Pancreas (tissue), 10 donors: Measurements from ENCODE around the gene GRID1. TPM values are rescaled to one million over a fixed set of nuclear protein-coding genes. Genes with fewer than 3 reads are reported as not detected.

Source experiments
- ATAC-seq, 4 donors: fragments of 200-7000 bp; cut with Tn5 transposase; one replicate each; pipeline versions ENCODE4 v1.8.0 to v1.9.1; 2020; ENCODE audit warnings: mild to moderate bottlenecking in 4 of 4, moderate library complexity in 4 of 4
- DNase-seq, 6 donors: peaks; one replicate each; pipeline ENCODE4 v3.0.0-alpha.2; 2020
- FAIRE-seq: peaks from 2 replicates; lab custom pipeline; 2012; peaks lifted over from hg19 to GRCh38; lab: Jason Lieb, UNC
- H3K27ac ChIP-seq, 4 donors: fragments of 200-600 bp; sonication (generic); 1 replicate in 3 of 4; 2 replicates in 1 of 4; pipeline versions ENCODE4 v1.5.0 to v1.8.0; 2020
- H3K27me3 ChIP-seq, 4 donors: fragments of 200-600 bp; one replicate each; pipeline ENCODE4 v1.8.0; 2021
- H3K36me3 ChIP-seq, 3 donors: fragments of 200-600 bp; sonication (generic) in 1 of 3; one replicate each; pipeline versions ENCODE4 v1.5.0 to v1.8.0; 2020 to 2021
- H3K4me1 ChIP-seq, 3 donors: fragments of 200-600 bp; one replicate each; pipeline ENCODE4 v1.8.0; 2021
- H3K4me3 ChIP-seq, 4 donors: fragments of 200-600 bp; sonication (generic) in 2 of 4; one replicate each; pipeline versions ENCODE4 v1.5.0 to v1.8.0; 2020 to 2021
- H3K9me3 ChIP-seq, 4 donors: fragments of 200-600 bp; one replicate each; pipeline ENCODE4 v1.8.0; 2021
- CTCF ChIP-seq, 4 donors: fragments of 200-600 bp; sonication (generic) in 3 of 4; IDR thresholded peaks; one replicate each; pipeline versions ENCODE4 v1.5.0 to v1.8.0; 2021; ENCODE audit warnings: antibody characterized with exemption in 4 of 4
- WGBS, 2 donors: extraction: QIAGEN DNeasy Blood & Tissue Kit; methylation state at CpG; one replicate each; pipeline ENCODE4 v1.1.7; 2013; 5-methylcytosine and 5-hydroxymethylcytosine counted together
- intact Hi-C, 3 donors: fragments of 100-400 bp; cut with DNase I; formaldehyde crosslinking; loops; one replicate each; pipeline versions ENCODE4 v1.11.1 to v1.14.2; 2022
- polyA plus RNA-seq, 2 donors: library from polyadenylated mRNA; stranded (reverse); fragments of 200-250 nt; gene quantifications; one replicate each; pipeline ENCODE4 v1.2.3, GENCODE V29; 2013
- total RNA-seq, 6 donors: library from RNA; stranded (reverse); fragmentation: NEBNext Ultra II Directional in 4 of 6; extraction: Animal tissue kit (Norgen Biotek cat#: 25700) in 4 of 6; gene quantifications; one replicate each; pipeline versions ENCODE4 v1.2.1 to v1.2.4, GENCODE V29; 2021 to 2023
- donor health status: healthy with polysubstance abuse.
- donor health status: DM: no; HTN: no; CAD: no; lungs with moderate emphysema.
- donor health status: DM: no; HTN: no; CAD: no.
- donor health status: control.
- donor health status: control.
- donor health status: Bipolar disorder and iron deficiency.
- donor health status: DM: yes; HTN: yes; CAD: no.
- donor health status: DM: no; HTN: no; CAD: no.
- donor health status: DM: no; HTN: no; CAD: no.
- donor health status: DM: yes; HTN: yes; CAD: no.

Gene GRID1
- total and polyA plus RNA-seq, 8 donors = 0.05 to 1.5 (median 0.91) TPM

GRCh38 chr10:86121200-86121599 is 245.4 kb downstream of the GRID1 start:
- no peaks in the 10 kb centered on the region for H3K27me3 ChIP-seq
- FAIRE-seq (no peak), DNase-seq (no peak), ATAC-seq (no peak)
- intact Hi-C loops = no loop called here
- no peaks in the 10 kb centered on the region for H3K36me3 ChIP-seq
- no peak for TF ChIP-seq CTCF (IDR thresholded peaks at IDR 0.05)
- H3K9me3 ChIP-seq = no peaks in the 10 kb centered on the region
- H3K4me1 ChIP-seq = no peaks in the 10 kb centered on the region
- WGBS, 2 donors = 86 to 96% methylated on average over 1 of the region's 1 CpG
- H3K27ac ChIP-seq = no peak overlapping the region
- no peak overlapping the region for H3K4me3 ChIP-seq

- no peak for TF ChIP-seq CTCF (IDR thresholded peaks at IDR 0.05)
- Histone ChIP-seq H3K27ac (no peak overlapping the region), H3K36me3 (no peaks in the 10 kb centered on the region), H3K4me1 (no peaks in the 10 kb centered on the region), H3K27me3 (no peaks in the 10 kb centered on the region), H3K4me3 (no peak overlapping the region), H3K9me3 (no peaks in the 10 kb centered on the region)
- no peak for FAIRE-seq
- DNase-seq = no peak
- intact Hi-C loops = no loop called here
- ATAC-seq = no peak
Observed at GRCh38 chr10:86117051-86117450, 249.5 kb downstream of the GRID1 start.

GRCh38 chr10:86113983-86114382 is 252.6 kb downstream of the GRID1 start:
- ATAC-seq (no peak), DNase-seq (no peak), FAIRE-seq (no peak)
- Histone ChIP-seq H3K27me3 (no peaks in the 10 kb centered on the region), H3K36me3 (no peaks in the 10 kb centered on the region), H3K4me1 (no peaks in the 10 kb centered on the region), H3K27ac (no peak overlapping the region), H3K4me3 (no peak overlapping the region), H3K9me3 (no peaks in the 10 kb centered on the region)
- TF ChIP-seq CTCF (IDR thresholded peaks at IDR 0.05) = no peak
- WGBS, 2 donors = 52 to 57% methylated on average over 3 of the region's 3 CpGs
- intact Hi-C loops = no loop called here

GRCh38 chr10:86113501-86113900 is 253.1 kb downstream of the GRID1 start:
- no peaks in the 10 kb centered on the region for H3K9me3 ChIP-seq
- no peaks in the 10 kb centered on the region for H3K4me1 ChIP-seq
- WGBS, 2 donors = 78 to 86% methylated on average over 4 of the region's 4 CpGs
- no peaks in the 10 kb centered on the region for H3K36me3 ChIP-seq
- intact Hi-C loops = no loop called here
- H3K27ac ChIP-seq = no peak overlapping the region
- no peaks in the 10 kb centered on the region for H3K27me3 ChIP-seq
- no peak for TF ChIP-seq CTCF (IDR thresholded peaks at IDR 0.05)
- DNase-seq (no peak), FAIRE-seq (no peak), ATAC-seq (no peak)
- no peak overlapping the region for H3K4me3 ChIP-seq

GRCh38 chr10:86113044-86113443 is 253.6 kb downstream of the GRID1 start:
- H3K27ac ChIP-seq = no peak overlapping the region
- DNase-seq = no peak
- no peaks in the 10 kb centered on the region for H3K36me3 ChIP-seq
- no peaks in the 10 kb centered on the region for H3K9me3 ChIP-seq
- ATAC-seq = no peak
- FAIRE-seq = no peak
- no peaks in the 10 kb centered on the region for H3K27me3 ChIP-seq
- no peak overlapping the region for H3K4me3 ChIP-seq
- 56 to 75% methylated on average over 1 of the region's 1 CpG for WGBS, 2 donors
- intact Hi-C loops = no loop called here
- no peak for TF ChIP-seq CTCF (IDR thresholded peaks at IDR 0.05)
- no peaks in the 10 kb centered on the region for H3K4me1 ChIP-seq
